B cell (primary cell): ENCODE results near the gene C1QA. TPM values are rescaled to one million over a fixed set of nuclear protein-coding genes. Genes with fewer than 3 reads are reported as not detected.

ENCODE experiments used
- ATAC-seq: fragments of 200-7000 bp; cut with Tn5 transposase; one replicate; pipeline ENCODE4 v1.10.0; 2021; ENCODE audit warnings: low read depth, mild to moderate bottlenecking, moderate number of reproducible peaks, moderate library complexity
- CTCF ChIA-PET: fragments of 350-600 bp; sonication (Branson Sonifier 250); formaldehyde crosslinking; loops from one replicate; lab custom pipeline; 2021; ENCODE audit warnings: antibody characterized with exemption, inconsistent platforms; lab: Charles Lee
- POLR2A ChIA-PET: fragments of 350-600 bp; sonication (Branson Sonifier 250); formaldehyde crosslinking; loops from one replicate; lab custom pipeline; 2021; ENCODE audit warnings: antibody characterized with exemption; lab: Charles Lee
- DNase-seq: peaks from one replicate; pipeline ENCODE4 v3.0.0; 2013
- H2AFZ ChIP-seq: 2 replicates; pipeline ENCODE4 v1.6.1; 2012; ENCODE audit warnings: mild to moderate bottlenecking, low read depth, low read length; ENCODE audit not compliant: insufficient read depth, poor library complexity, severe bottlenecking
- H3K27ac ChIP-seq, 2 donors: 1 replicate in 1 of 2; 2 replicates in 1 of 2; pipeline ENCODE4 v1.5.1; 2012 to 2013; ENCODE audit warnings: low read length in 2 of 2, mild to moderate bottlenecking in 2 of 2, moderate library complexity in 1 of 2
- H3K27me3 ChIP-seq, 4 experiments: fragments of 200-600 bp in 1 of 4; sonication (generic) in 1 of 4; replicated peaks in 1 of 4; 1 replicate in 2 of 4; 2 replicates in 2 of 4; pipeline versions ENCODE4 v1.6.1 to v1.7.0; 2013 to 2016; ENCODE audit warnings: low read length in 3 of 4, mild to moderate bottlenecking in 2 of 4, mixed read lengths in 1 of 4, moderate library complexity in 1 of 4; ENCODE audit not compliant: insufficient read depth in 4 of 4, control insufficient read depth in 3 of 4; ENCODE audit errors: control extremely low read depth in 1 of 4
- H3K36me3 ChIP-seq, 2 experiments: replicated peaks in 1 of 2; 1 replicate in 1 of 2; 2 replicates in 1 of 2; pipeline versions ENCODE4 v1.6.1 to v1.7.1; 2013; ENCODE audit warnings: low read length in 1 of 2; ENCODE audit not compliant: insufficient read depth in 2 of 2, control insufficient read depth in 1 of 2; ENCODE audit errors: control extremely low read depth in 1 of 2, extremely low read depth in 1 of 2
- H3K4me1 ChIP-seq, 2 donors: fragments of 200-600 bp in 1 of 2; sonication (generic) in 1 of 2; 1 replicate in 1 of 2; 2 replicates in 1 of 2; pipeline versions ENCODE4 v1.5.1 to v1.6.1; 2013 to 2017; ENCODE audit warnings: low read length in 2 of 2; ENCODE audit not compliant: control insufficient read depth in 2 of 2, insufficient read depth in 2 of 2
- H3K4me2 ChIP-seq: replicated peaks from 2 replicates; pipeline ENCODE3; 2012; ENCODE audit warnings: mild to moderate bottlenecking, low read depth, low read length; ENCODE audit not compliant: poor library complexity, severe bottlenecking
- H3K4me3 ChIP-seq, 5 experiments: fragments of 200-600 bp in 1 of 5; sonication (generic) in 1 of 5; 1 replicate in 3 of 5; 2 replicates in 2 of 5; pipeline versions ENCODE4 v1.5.1 to v1.7.0; 2011 to 2016; ENCODE audit warnings: low read length in 4 of 5, mild to moderate bottlenecking in 4 of 5, low read depth in 2 of 5, control low read depth in 1 of 5, moderate library complexity in 1 of 5; ENCODE audit not compliant: insufficient read depth in 1 of 5; ENCODE audit errors: control extremely low read depth in 1 of 5, extremely low read depth in 1 of 5
- H3K79me2 ChIP-seq: fragments of 200-600 bp; sonication (generic); one replicate; pipeline ENCODE4 v1.6.0; 2016; ENCODE audit warnings: low read length; ENCODE audit not compliant: control insufficient read depth, insufficient read depth
- H3K9ac ChIP-seq: fragments of 200-600 bp; sonication (generic); 2 replicates; pipeline ENCODE4 v1.6.1; 2017; ENCODE audit warnings: mild to moderate bottlenecking, low read length, moderate library complexity
- H3K9me3 ChIP-seq, 3 donors: one replicate each; pipeline versions ENCODE4 v1.6.1 to v1.7.1; 2013; ENCODE audit warnings: low read length in 2 of 3; ENCODE audit not compliant: control insufficient read depth in 2 of 3, insufficient read depth in 1 of 3; ENCODE audit errors: control extremely low read depth in 1 of 3
- H4K20me1 ChIP-seq: 2 replicates; pipeline ENCODE4 v1.6.0; 2012; ENCODE audit warnings: mild to moderate bottlenecking, low read length; ENCODE audit not compliant: insufficient read depth, control insufficient read depth, poor library complexity, severe bottlenecking
- H3K27ac Mint-ChIP-seq: one replicate; pipeline ENCODE4 v1.8.0; 2021; ENCODE audit warnings: mixed read lengths
- H3K27me3 Mint-ChIP-seq: one replicate; pipeline ENCODE4 v1.8.0; 2021; ENCODE audit warnings: mixed read lengths
- H3K4me1 Mint-ChIP-seq: one replicate; pipeline ENCODE4 v1.8.0; 2021; ENCODE audit warnings: mixed read lengths
- H3K4me3 Mint-ChIP-seq: one replicate; pipeline ENCODE4 v1.8.0; 2021; ENCODE audit warnings: mixed read lengths
- H3K9me3 Mint-ChIP-seq: one replicate; pipeline ENCODE4 v1.8.0; 2022; ENCODE audit warnings: mixed read lengths; ENCODE audit not compliant: insufficient read depth
- EZH2 ChIP-seq: IDR thresholded peaks from 2 replicates; pipeline ENCODE4 v1.6.1; 2012; ENCODE audit warnings: borderline replicate concordance, low read depth, mild to moderate bottlenecking, moderate library complexity, low read length; ENCODE audit not compliant: insufficient read depth, poor library complexity, severe bottlenecking
- WGBS: methylation state at CpG from one replicate; pipeline ENCODE4 v1.1.5; 2013; ENCODE audit warnings: missing lambda C conversion rate; ENCODE audit not compliant: insufficient coverage; 5-methylcytosine and 5-hydroxymethylcytosine counted together
- intact Hi-C: fragments of 100-400 bp; cut with micrococcal nuclease; formaldehyde crosslinking; loops from one replicate; pipeline ENCODE4 v1.10.0; 2022
- polyA plus RNA-seq: library from polyadenylated mRNA; depleted of rRNA; stranded (reverse); fragments of >200 nt; gene quantifications from 2 replicates; pipeline ENCODE4 v1.2.3, GENCODE V29; 2012
- total RNA-seq, 2 donors: library from RNA; stranded (reverse); fragments of 120-200 nt in 1 of 2; gene quantifications; 1 replicate in 1 of 2; 2 replicates in 1 of 2; pipeline versions ENCODE4 v1.2.3 to v1.2.4, GENCODE V29; 2013 to 2022
- TF ChIP-seq, protein P1 (sequence below): fragments of 200-600 bp; IDR thresholded peaks from one replicate; pipeline ENCODE4 v1.8.0; 2022; ENCODE audit warnings: antibody characterized with exemption, mild to moderate bottlenecking

C1QA gene
- total and polyA plus RNA-seq, 2 donors (not counting 1 experiment from before 2014, with no cell fraction given): 0.16 TPM; not detected in 1

DNA sequence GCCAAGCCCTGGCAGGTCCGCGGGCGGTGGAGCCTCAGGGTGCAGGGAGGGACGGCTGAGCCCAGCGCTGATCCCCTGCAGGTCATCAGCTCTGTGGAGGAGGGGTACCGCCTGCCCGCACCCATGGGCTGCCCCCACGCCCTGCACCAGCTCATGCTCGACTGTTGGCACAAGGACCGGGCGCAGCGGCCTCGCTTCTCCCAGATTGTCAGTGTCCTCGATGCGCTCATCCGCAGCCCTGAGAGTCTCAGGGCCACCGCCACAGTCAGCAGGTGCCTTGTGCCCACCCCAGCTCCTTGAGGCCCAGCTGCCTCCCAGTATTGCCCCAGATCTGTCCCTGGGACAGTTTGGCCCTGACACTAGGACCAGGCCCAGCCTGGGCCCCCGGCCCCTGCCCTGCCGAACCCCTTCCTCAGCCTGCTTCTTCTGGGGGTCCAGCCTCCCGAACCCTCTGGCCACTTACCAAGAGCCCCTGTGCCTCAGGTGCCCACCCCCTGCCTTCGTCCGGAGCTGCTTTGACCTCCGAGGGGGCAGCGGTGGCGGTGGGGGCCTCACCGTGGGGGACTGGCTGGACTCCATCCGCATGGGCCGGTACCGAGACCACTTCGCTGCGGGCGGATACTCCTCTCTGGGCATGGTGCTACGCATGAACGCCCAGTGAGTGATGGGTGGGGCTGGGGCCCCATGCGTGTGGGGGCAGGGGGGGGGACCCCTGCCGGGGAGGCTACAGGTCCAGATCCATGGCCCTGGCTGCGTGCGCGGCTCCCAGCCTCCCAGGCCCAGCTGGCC, 35.4 kb upstream of the C1QA start:
- DNase-seq: no peak
- ChIA-PET POLR2A (no interaction called here), CTCF (no interaction called here)

DNA sequence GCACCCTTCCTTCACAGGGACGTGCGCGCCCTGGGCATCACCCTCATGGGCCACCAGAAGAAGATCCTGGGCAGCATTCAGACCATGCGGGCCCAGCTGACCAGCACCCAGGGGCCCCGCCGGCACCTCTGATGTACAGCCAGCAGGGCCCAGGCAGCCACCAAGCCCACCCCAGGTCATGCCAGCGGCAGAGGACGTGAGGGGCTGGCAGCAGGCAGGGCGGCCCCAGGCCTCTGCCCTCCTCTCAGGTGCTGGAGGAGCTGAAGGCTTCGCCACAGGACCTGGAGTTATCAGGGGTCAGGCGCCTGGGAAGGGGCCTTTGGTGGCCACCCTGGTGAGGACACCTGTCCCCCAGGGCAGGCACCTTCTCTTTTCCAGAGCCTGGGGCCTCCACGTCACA, 34.8 kb upstream of the C1QA start:
- no peaks in the 10 kb centered on the region for H3K9me3 ChIP-seq
- Mint-ChIP-seq H3K27ac (no peak overlapping the region), H3K4me1 (no peaks in the 10 kb centered on the region), H3K9me3 (no peaks in the 10 kb centered on the region), H3K4me3 (no peak overlapping the region), H3K27me3 (peaks cover 20% of the 10 kb centered on the region)
- no peak overlapping the region for H3K27ac ChIP-seq
- ATAC-seq (no peak), DNase-seq (no peak)
- H3K4me2 ChIP-seq: no peak overlapping the region
- H4K20me1 ChIP-seq: no peaks in the 10 kb centered on the region
- no peaks in the 10 kb centered on the region for H3K79me2 ChIP-seq
- CTCF ChIA-PET: no interaction called here
- no peaks in the 10 kb centered on the region for H3K4me1 ChIP-seq
- no peak overlapping the region for H3K9ac ChIP-seq
- no peak overlapping the region for H2AFZ ChIP-seq
- intact Hi-C loops: no loop called here
- POLR2A ChIA-PET: no interaction called here
- H3K36me3 ChIP-seq: no peaks in the 10 kb centered on the region
- H3K27me3 ChIP-seq: peaks cover 0 to 5% (median 0%) of the 10 kb centered on the region in 4 experiments
- TF ChIP-seq, protein P1, sequence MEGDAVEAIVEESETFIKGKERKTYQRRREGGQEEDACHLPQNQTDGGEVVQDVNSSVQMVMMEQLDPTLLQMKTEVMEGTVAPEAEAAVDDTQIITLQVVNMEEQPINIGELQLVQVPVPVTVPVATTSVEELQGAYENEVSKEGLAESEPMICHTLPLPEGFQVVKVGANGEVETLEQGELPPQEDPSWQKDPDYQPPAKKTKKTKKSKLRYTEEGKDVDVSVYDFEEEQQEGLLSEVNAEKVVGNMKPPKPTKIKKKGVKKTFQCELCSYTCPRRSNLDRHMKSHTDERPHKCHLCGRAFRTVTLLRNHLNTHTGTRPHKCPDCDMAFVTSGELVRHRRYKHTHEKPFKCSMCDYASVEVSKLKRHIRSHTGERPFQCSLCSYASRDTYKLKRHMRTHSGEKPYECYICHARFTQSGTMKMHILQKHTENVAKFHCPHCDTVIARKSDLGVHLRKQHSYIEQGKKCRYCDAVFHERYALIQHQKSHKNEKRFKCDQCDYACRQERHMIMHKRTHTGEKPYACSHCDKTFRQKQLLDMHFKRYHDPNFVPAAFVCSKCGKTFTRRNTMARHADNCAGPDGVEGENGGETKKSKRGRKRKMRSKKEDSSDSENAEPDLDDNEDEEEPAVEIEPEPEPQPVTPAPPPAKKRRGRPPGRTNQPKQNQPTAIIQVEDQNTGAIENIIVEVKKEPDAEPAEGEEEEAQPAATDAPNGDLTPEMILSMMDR: no peak
- TF ChIP-seq EZH2: no peak
- H3K4me3 ChIP-seq: no peak overlapping the region
- WGBS: 99% methylated on average over 11 of the region's 12 CpGs

More for the DNA sequence above, 35.4 kb upstream of the C1QA start:
- Histone ChIP-seq H3K4me3 (no peak overlapping the region), H3K4me2 (no peak overlapping the region), H3K4me1 (no peaks in the 10 kb centered on the region), H3K27ac (no peak overlapping the region), H2AFZ (no peak overlapping the region), H4K20me1 (no peaks in the 10 kb centered on the region), H3K79me2 (no peaks in the 10 kb centered on the region), H3K27me3 (peaks cover 0 to 2% (median 0%) of the 10 kb centered on the region in 4 experiments), H3K36me3 (no peaks in the 10 kb centered on the region), H3K9me3 (no peaks in the 10 kb centered on the region), H3K9ac (no peak overlapping the region)
- Mint-ChIP-seq H3K4me1 (no peaks in the 10 kb centered on the region), H3K27ac (no peak overlapping the region), H3K27me3 (peaks cover 16% of the 10 kb centered on the region), H3K4me3 (no peak overlapping the region), H3K9me3 (no peaks in the 10 kb centered on the region)
- intact Hi-C loops: no loop called here
- TF ChIP-seq, protein P1: no peak
- TF ChIP-seq EZH2: no peak
- ATAC-seq: no peak
- 90% methylated on average over 39 of the region's 39 CpGs for WGBS
